GM12878 (cell line): Measurements from ENCODE around the gene ZIK1. TPM values are rescaled to one million over a fixed set of nuclear protein-coding genes. Genes with fewer than 3 reads are reported as not detected.
A peak's percentile ranks its signal among the peaks of the same experiment; 100 is the strongest.

Experiments used
- ATF7 ChIP-seq: fragments of 450-650 bp; IDR thresholded peaks from 2 replicates; pipeline ENCODE4 v1.6.1; 2016; ENCODE audit warnings: low read depth, mild to moderate bottlenecking
- BCL3 ChIP-seq: IDR thresholded peaks from 2 replicates; pipeline ENCODE4 v1.6.1; 2011; ENCODE audit warnings: borderline replicate concordance, low read depth, mild to moderate bottlenecking, moderate library complexity, low read length; ENCODE audit not compliant: insufficient read depth, poor library complexity, severe bottlenecking
- CBFB ChIP-seq: IDR thresholded peaks from 2 replicates; pipeline ENCODE4 v1.6.1; 2016; ENCODE audit warnings: antibody characterized with exemption, low read depth
- CHD2 ChIP-seq: IDR thresholded peaks from 2 replicates; pipeline ENCODE4 v1.6.1; 2011; ENCODE audit warnings: low read depth, low read length, improper control_type of control experiment, borderline replicate concordance
- E2F4 ChIP-seq: IDR thresholded peaks from 2 replicates; pipeline ENCODE4 v1.6.1; 2012; ENCODE audit warnings: low read depth, low read length, improper control_type of control experiment
- ELK1 ChIP-seq: IDR thresholded peaks from 2 replicates; pipeline ENCODE4 v1.6.1; 2012; ENCODE audit warnings: low read depth, low read length, improper control_type of control experiment
- ESRRA ChIP-seq: IDR thresholded peaks from 2 replicates; pipeline ENCODE4 v1.6.1; 2012; ENCODE audit warnings: mild to moderate bottlenecking, low read length, improper control_type of control experiment
- LARP7 ChIP-seq: fragments of 450-650 bp; IDR thresholded peaks from 2 replicates; pipeline ENCODE4 v1.6.1; 2017; ENCODE audit warnings: mild to moderate bottlenecking
- MEF2B ChIP-seq: fragments of 450-650 bp; IDR thresholded peaks from 2 replicates; pipeline ENCODE4 v1.6.1; 2018; ENCODE audit warnings: mild to moderate bottlenecking, moderate library complexity; ENCODE audit not compliant: partially characterized antibody, poor library complexity, severe bottlenecking
- MLLT1 ChIP-seq: fragments of 450-650 bp; IDR thresholded peaks from 2 replicates; pipeline ENCODE4 v1.6.1; 2016; ENCODE audit warnings: mild to moderate bottlenecking
- NR2F1 ChIP-seq: fragments of 450-650 bp; conservative IDR thresholded peaks from 2 replicates; pipeline ENCODE4 v1.6.1; 2017; ENCODE audit warnings: mild to moderate bottlenecking
- PBX3 ChIP-seq: IDR thresholded peaks from 2 replicates; pipeline ENCODE4 v1.6.1; 2011; ENCODE audit warnings: mild to moderate bottlenecking, low read depth, low read length, moderate library complexity; ENCODE audit not compliant: insufficient replicate concordance
- SKIL ChIP-seq: fragments of 450-650 bp; IDR thresholded peaks from 2 replicates; pipeline ENCODE4 v1.6.1; 2017; ENCODE audit warnings: mild to moderate bottlenecking, low read depth, inconsistent platforms; ENCODE audit not compliant: poor library complexity, severe bottlenecking
- ZBTB11 ChIP-seq: fragments of 450-650 bp; formaldehyde crosslinking; IDR thresholded peaks from 2 replicates; pipeline ENCODE4 v1.5.0; 2022; ENCODE audit warnings: mild to moderate bottlenecking, missing genetic modification characterization
- ZNF274 ChIP-seq: IDR thresholded peaks from one replicate; pipeline ENCODE4 v1.8.0; 2011; ENCODE audit not compliant: insufficient read length, insufficient read depth
- polyA plus RNA-seq, 11 experiments: library from polyadenylated mRNA; depleted of rRNA in 4 of 11; unstranded in 6 of 11; stranded (reverse) in 5 of 11; fragments of >200 nt; fragmentation: Nextera tagmentation in 4 of 11; fragmentation: Illumina TruSeq in 1 of 11; extraction: Ambion mirVana in 4 of 11; extraction: Trizol in 1 of 11; gene quantifications; 1 replicate in 1 of 11; 2 replicates in 10 of 11; pipeline versions ENCODE4 v1.2.1 to v1.2.3, GENCODE V29; 2011 to 2016; ENCODE audit warnings: inconsistent platforms in 2 of 11, missing spikeins in 2 of 11, low read depth in 1 of 11
- total RNA-seq, 4 experiments: library from RNA; depleted of rRNA in 3 of 4; stranded (reverse); fragments of >200 nt in 3 of 4; fragmentation: Illumina TruSeq in 1 of 4; extraction: Trizol in 1 of 4; gene quantifications; 2 replicates each; pipeline versions ENCODE4 v1.2.1 to v1.2.3, GENCODE V29; 2013 to 2021

The ZIK1 gene
- total and polyA plus RNA-seq, 10 of the 15 experiments (the other 5 are each of a cell fraction or from before 2014, with no cell fraction given) = 0.45 to 4.7 (median 2.7) TPM

- TF ChIP-seq PBX3 (no peak), ELK1 (peak; percentile 16; the same call in 1 of the 2 replicates), BCL3 (no peak), MEF2B (peak; percentile 38), SKIL (no peak), CBFB (0 out of 2 replicates have a peak, but pooled peaks have one; percentile 28), ESRRA (no peak), CHD2 (peak; percentile 52; the same call in 1 of the 2 replicates), NR2F1 (peak; percentile 24; the same call in 1 of the 2 replicates), MLLT1 (peak; percentile 98), ZBTB11 (CRISPR knock-in tag) (peak; percentile 28; the same call in 1 of the 2 replicates), ZNF274 (no peak), E2F4 (0 out of 2 replicates have a peak, but pooled peaks have one; percentile 10), LARP7 (peak; percentile 65; the same call in 1 of the 2 replicates), ATF7 (no peak)
Observed at GRCh38 chr19:57613941-57614743, 30.2 kb downstream of the ZIK1 start, which contains the start of gene ZNF134 (continued).
